Measurements from ENCODE around the gene CDKAL1. TPM values are rescaled to one million over a fixed set of nuclear protein-coding genes. Genes with fewer than 3 reads are reported as not detected.

Gene CDKAL1
- total and polyA plus RNA-seq, 8 donors = 3.4 to 36.7 (median 10.4) TPM

GRCh38 chr6:21083708-21084107 is 549.5 kb downstream of the CDKAL1 start:
- no peaks in the 10 kb centered on the region for H3K36me3 ChIP-seq
- 70 to 97% (median 83%) methylated on average over 4 of the region's 4 CpGs for WGBS, 5 donors
- no peak for DNase-seq
- intact Hi-C loops (cut with DNase I; ENCODE audit: low total_unique reads) = no loop called here
- peaks cover 0 to 6% (median 0%) of the 10 kb centered on the region in 4 donors for H3K4me1 ChIP-seq
- no peaks in the 10 kb centered on the region for H3K27me3 ChIP-seq
- TF ChIP-seq POLR2A (IDR thresholded peaks at IDR 0.05) = no peak
- no peak for TF ChIP-seq POLR2AphosphoS5 (IDR thresholded peaks at IDR 0.05)
- TF ChIP-seq CTCF (IDR thresholded peaks at IDR 0.05) = no peak
- TF ChIP-seq EP300 (IDR thresholded peaks at IDR 0.05) = no peak
- no peak overlapping the region for H3K27ac ChIP-seq
- no peak overlapping the region for H3K4me3 ChIP-seq
- no peaks in the 10 kb centered on the region for H3K9me3 ChIP-seq

- Histone ChIP-seq H3K36me3 (no peaks in the 10 kb centered on the region), H3K4me1 (no peaks in the 10 kb centered on the region), H3K4me3 (no peak overlapping the region), H3K27ac (no peak overlapping the region), H3K9me3 (no peaks in the 10 kb centered on the region), H3K27me3 (no peaks in the 10 kb centered on the region)
- WGBS, 5 donors = 43 to 72% (median 64%) methylated on average over 2 of the region's 2 CpGs
- DNase-seq = no peak
- intact Hi-C loops (cut with DNase I; ENCODE audit: low total_unique reads) = no loop called here
- TF ChIP-seq POLR2AphosphoS5 (IDR thresholded peaks at IDR 0.05) (no peak), POLR2A (IDR thresholded peaks at IDR 0.05) (no peak), CTCF (IDR thresholded peaks at IDR 0.05) (no peak), EP300 (IDR thresholded peaks at IDR 0.05) (no peak)
Measured at GRCh38 chr6:21084656-21085055, 550.4 kb downstream of the CDKAL1 start.

GRCh38 chr6:21085211-21085610 is 551.0 kb downstream of the CDKAL1 start:
- Histone ChIP-seq H3K9me3 (no peaks in the 10 kb centered on the region), H3K27ac (no peak overlapping the region), H3K4me1 (no peaks in the 10 kb centered on the region), H3K4me3 (no peak overlapping the region), H3K36me3 (no peaks in the 10 kb centered on the region), H3K27me3 (no peaks in the 10 kb centered on the region)
- no peak for DNase-seq
- intact Hi-C loops (cut with DNase I; ENCODE audit: low total_unique reads) = no loop called here
- 91 to 94% (median 92%) methylated on average over 3 of the region's 3 CpGs for WGBS, 5 donors
- TF ChIP-seq POLR2AphosphoS5 (IDR thresholded peaks at IDR 0.05) (no peak), CTCF (IDR thresholded peaks at IDR 0.05) (no peak), EP300 (IDR thresholded peaks at IDR 0.05) (no peak), POLR2A (IDR thresholded peaks at IDR 0.05) (no peak)

GRCh38 chr6:21085643-21086042 is 551.4 kb downstream of the CDKAL1 start:
- Histone ChIP-seq H3K9me3 (no peaks in the 10 kb centered on the region), H3K27ac (no peak overlapping the region), H3K4me1 (no peaks in the 10 kb centered on the region), H3K4me3 (no peak overlapping the region), H3K36me3 (no peaks in the 10 kb centered on the region), H3K27me3 (no peaks in the 10 kb centered on the region)
- TF ChIP-seq POLR2AphosphoS5 (IDR thresholded peaks at IDR 0.05) = no peak
- no peak for TF ChIP-seq POLR2A (IDR thresholded peaks at IDR 0.05)
- TF ChIP-seq CTCF (IDR thresholded peaks at IDR 0.05) = no peak
- TF ChIP-seq EP300 (IDR thresholded peaks at IDR 0.05) = no peak
- intact Hi-C loops (cut with DNase I; ENCODE audit: low total_unique reads) = no loop called here
- no peak for DNase-seq
- 95 to 98% (median 97%) methylated on average over 3 of the region's 3 CpGs for WGBS, 5 donors
